Breast epithelium (tissue), 4 donors: ENCODE data around the gene HSCB. TPM values are rescaled to one million over a fixed set of nuclear protein-coding genes. Genes with fewer than 3 reads are reported as not detected.
"Not testable (repeated sequence)": the region's sequence is repeated elsewhere in the genome, so short reads cannot be mapped to it uniquely, and the experiment has no call there.

Source experiments
- DNase-seq, 2 donors: peaks; one replicate each; pipeline ENCODE4 v3.0.0-alpha.2; 2019; ENCODE audit warnings: low spot score in 2 of 2
- H3K27ac ChIP-seq, 2 donors: fragments of 200-600 bp; sonication (generic) in 1 of 2; one replicate each; pipeline ENCODE4 v1.5.1; 2016 to 2019; ENCODE audit warnings: mild to moderate bottlenecking in 1 of 2
- H3K27me3 ChIP-seq, 2 donors: fragments of 200-600 bp; sonication (generic) in 1 of 2; one replicate each; pipeline versions ENCODE4 v1.5.1 to v1.6.0; 2017 to 2019; ENCODE audit warnings: control low read depth in 1 of 2, mild to moderate bottlenecking in 1 of 2
- H3K36me3 ChIP-seq: fragments of 200-600 bp; one replicate; pipeline ENCODE4 v1.5.1; 2019
- H3K4me1 ChIP-seq, 2 donors: fragments of 200-600 bp; sonication (generic); one replicate each; pipeline ENCODE4 v1.5.1; 2016 to 2019; ENCODE audit warnings: control low read depth in 1 of 2
- H3K4me3 ChIP-seq, 3 donors: fragments of 200-600 bp; sonication (generic); 1 replicate in 2 of 3; 2 replicates in 1 of 3; pipeline ENCODE4 v1.5.1; 2016 to 2019; ENCODE audit warnings: mild to moderate bottlenecking in 3 of 3, moderate library complexity in 2 of 3
- H3K9me3 ChIP-seq, 2 donors: fragments of 200-600 bp; sonication (generic) in 1 of 2; one replicate each; pipeline ENCODE4 v1.5.1; 2016 to 2019; ENCODE audit warnings: control low read depth in 1 of 2
- POLR2A ChIP-seq: fragments of 450-650 bp; IDR thresholded peaks from one replicate; pipeline ENCODE4 v1.6.1; 2016; ENCODE audit warnings: antibody characterized with exemption, mild to moderate bottlenecking, moderate library complexity
- POLR2AphosphoS5 ChIP-seq, 3 donors: sonication (generic); formaldehyde crosslinking; IDR thresholded peaks; one replicate each; pipeline ENCODE4 v1.6.1; 2017; ENCODE audit warnings: antibody characterized with exemption in 3 of 3
- intact Hi-C: fragments of 100-400 bp; cut with DNase I; formaldehyde crosslinking; loops from one replicate; pipeline ENCODE4 v1.15.1; 2023; ENCODE audit warnings: low total_unique reads
- total RNA-seq, 3 donors: library from RNA; depleted of rRNA; stranded (reverse); fragments of >200 nt; gene quantifications; one replicate each; pipeline ENCODE4 v1.1.0, GENCODE V29; 2016
- TF ChIP-seq, protein P1 (sequence below), 3 donors: fragments of 450-650 bp; IDR thresholded peaks; one replicate each; pipeline ENCODE4 v1.5.1; 2016 to 2017; ENCODE audit warnings: antibody characterized with exemption in 3 of 3, mild to moderate bottlenecking in 3 of 3, moderate library complexity in 3 of 3

The HSCB gene
- total RNA-seq, 3 donors from 2014 or later = 25.3 to 49.3 (median 32.4) TPM

DNA sequence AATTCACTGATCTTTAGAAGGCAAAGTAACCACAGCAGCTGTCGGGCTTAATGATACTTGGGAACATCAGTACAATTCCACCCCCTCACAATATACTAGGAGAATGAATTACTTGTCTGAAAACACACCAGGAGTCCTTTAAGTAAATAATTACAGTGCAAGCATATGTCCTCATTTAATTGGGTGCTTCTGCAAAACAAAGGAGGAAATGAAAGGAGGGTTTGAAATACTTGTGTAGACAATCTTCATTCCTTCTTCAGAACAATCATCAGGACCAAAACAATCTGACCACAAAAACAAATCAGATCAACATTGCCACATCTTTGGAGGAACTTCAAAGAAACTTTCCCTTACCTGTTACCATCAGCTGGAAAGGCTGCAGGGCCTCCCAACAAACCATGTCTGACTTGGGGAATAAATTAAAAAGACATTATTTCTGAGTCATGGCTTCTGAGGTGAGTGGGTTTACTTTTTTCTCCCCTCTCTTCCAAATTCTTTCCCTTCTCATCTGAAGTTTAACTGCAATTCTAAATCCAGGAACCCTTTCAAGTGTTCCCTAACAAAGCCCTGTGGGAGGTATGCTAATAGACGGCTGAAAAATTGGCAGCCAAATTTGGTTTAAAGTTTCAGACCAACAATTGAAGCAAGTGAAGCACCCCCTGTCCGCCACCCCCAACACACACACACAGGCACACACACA is 18.2 kb downstream of the HSCB start:
- H3K27ac ChIP-seq = peak overlapping the region; percentile 15 to 38
- DNase-seq = no peak

DNA sequence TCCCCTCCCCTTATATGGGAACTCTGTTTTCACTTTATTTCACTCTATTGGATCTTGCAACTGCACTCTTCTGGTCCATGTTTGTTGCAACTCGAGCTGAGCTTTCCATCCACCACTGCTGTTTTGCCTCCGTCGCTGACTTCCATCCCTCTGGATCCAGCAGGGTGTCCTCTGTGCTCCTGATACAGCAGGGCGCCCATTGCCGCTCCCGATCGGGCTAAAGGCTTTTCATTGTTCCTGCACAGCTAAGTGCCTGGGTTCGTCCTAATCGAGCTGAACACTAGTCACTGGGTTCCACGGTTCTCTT is 19.6 kb downstream of the HSCB start:
- H3K4me1 ChIP-seq = no peaks in the 10 kb centered on the region
- TF ChIP-seq POLR2AphosphoS5 (IDR thresholded peaks at IDR 0.05) = no peak
- TF ChIP-seq, protein P1, sequence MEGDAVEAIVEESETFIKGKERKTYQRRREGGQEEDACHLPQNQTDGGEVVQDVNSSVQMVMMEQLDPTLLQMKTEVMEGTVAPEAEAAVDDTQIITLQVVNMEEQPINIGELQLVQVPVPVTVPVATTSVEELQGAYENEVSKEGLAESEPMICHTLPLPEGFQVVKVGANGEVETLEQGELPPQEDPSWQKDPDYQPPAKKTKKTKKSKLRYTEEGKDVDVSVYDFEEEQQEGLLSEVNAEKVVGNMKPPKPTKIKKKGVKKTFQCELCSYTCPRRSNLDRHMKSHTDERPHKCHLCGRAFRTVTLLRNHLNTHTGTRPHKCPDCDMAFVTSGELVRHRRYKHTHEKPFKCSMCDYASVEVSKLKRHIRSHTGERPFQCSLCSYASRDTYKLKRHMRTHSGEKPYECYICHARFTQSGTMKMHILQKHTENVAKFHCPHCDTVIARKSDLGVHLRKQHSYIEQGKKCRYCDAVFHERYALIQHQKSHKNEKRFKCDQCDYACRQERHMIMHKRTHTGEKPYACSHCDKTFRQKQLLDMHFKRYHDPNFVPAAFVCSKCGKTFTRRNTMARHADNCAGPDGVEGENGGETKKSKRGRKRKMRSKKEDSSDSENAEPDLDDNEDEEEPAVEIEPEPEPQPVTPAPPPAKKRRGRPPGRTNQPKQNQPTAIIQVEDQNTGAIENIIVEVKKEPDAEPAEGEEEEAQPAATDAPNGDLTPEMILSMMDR (IDR thresholded peaks at IDR 0.05) = no peak
- TF ChIP-seq POLR2A = no peak
- H3K36me3 ChIP-seq = no peaks in the 10 kb centered on the region
- H3K9me3 ChIP-seq = no peaks in the 10 kb centered on the region
- H3K4me3 ChIP-seq = no peak overlapping the region
- H3K27ac ChIP-seq = no peak overlapping the region
- no peaks in the 10 kb centered on the region for H3K27me3 ChIP-seq
- intact Hi-C loops = no loop called here
- DNase-seq = no peak

More for the DNA sequence above, 18.2 kb downstream of the HSCB start:
- H3K36me3 ChIP-seq = no peaks in the 10 kb centered on the region
- H3K9me3 ChIP-seq = no peaks in the 10 kb centered on the region
- no peaks in the 10 kb centered on the region for H3K27me3 ChIP-seq
- TF ChIP-seq POLR2AphosphoS5 (IDR thresholded peaks at IDR 0.05) = no peak
- TF ChIP-seq, protein P1 (IDR thresholded peaks at IDR 0.05) = no peak
- no peak for TF ChIP-seq POLR2A
- H3K4me1 ChIP-seq = no peaks in the 10 kb centered on the region
- intact Hi-C loops = no loop called here
- peak overlapping the region in 1 of 3 donors; percentile 5 for H3K4me3 ChIP-seq

DNA sequence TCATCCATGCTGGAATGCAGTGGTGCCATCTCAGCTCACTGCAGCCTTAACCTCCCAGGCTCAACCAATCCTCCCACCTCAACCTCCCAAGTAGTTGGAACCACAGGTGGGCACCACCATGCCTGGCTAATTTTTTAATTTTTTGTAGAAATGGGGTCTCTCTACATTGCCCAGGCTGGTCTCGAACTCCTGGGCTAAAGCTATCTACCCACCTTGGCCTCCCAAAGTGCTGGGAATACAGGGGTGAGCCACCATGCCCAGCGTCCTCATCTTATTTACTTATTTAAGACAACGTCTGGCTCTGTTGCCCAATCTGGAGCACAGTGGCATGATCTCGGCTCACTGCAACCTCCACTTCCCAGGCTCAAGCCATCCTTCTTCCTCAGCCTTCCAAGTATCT is 20.2 kb downstream of the HSCB start:
- DNase-seq, H3K9me3 ChIP-seq, H3K4me3 ChIP-seq, intact Hi-C loops, H3K27ac ChIP-seq, H3K36me3 ChIP-seq, H3K4me1 ChIP-seq, H3K27me3 ChIP-seq: not testable (repeated sequence)

DNA sequence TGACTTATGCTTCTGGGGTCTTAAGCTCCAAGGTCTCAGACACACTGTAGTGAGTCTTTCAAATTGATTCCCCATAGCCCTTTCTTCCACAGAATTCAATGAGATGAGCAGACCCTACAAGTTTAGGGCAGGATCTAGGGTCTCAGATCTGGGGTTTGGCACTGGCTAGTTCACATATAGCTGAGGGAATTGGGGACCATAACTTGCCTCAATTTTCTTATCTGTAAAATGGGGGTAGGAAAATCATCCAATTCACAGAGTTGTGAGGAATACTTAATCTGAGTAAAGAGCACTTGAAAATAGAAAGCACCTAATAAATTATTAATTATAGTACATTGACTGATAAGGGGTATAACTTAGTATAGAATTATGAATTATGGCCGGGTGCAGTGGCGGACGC is 24.8 kb downstream of the HSCB start:
- intact Hi-C loops = no loop called here
- no peaks in the 10 kb centered on the region for H3K27me3 ChIP-seq
- no peak overlapping the region for H3K27ac ChIP-seq
- no peaks in the 10 kb centered on the region for H3K4me1 ChIP-seq
- H3K36me3 ChIP-seq = no peaks in the 10 kb centered on the region
- TF ChIP-seq, protein P1 (IDR thresholded peaks at IDR 0.05) = no peak
- TF ChIP-seq POLR2AphosphoS5 (IDR thresholded peaks at IDR 0.05) (no peak), POLR2A (no peak)
- H3K4me3 ChIP-seq = no peak overlapping the region
- H3K9me3 ChIP-seq = no peaks in the 10 kb centered on the region
- no peak for DNase-seq

DNA sequence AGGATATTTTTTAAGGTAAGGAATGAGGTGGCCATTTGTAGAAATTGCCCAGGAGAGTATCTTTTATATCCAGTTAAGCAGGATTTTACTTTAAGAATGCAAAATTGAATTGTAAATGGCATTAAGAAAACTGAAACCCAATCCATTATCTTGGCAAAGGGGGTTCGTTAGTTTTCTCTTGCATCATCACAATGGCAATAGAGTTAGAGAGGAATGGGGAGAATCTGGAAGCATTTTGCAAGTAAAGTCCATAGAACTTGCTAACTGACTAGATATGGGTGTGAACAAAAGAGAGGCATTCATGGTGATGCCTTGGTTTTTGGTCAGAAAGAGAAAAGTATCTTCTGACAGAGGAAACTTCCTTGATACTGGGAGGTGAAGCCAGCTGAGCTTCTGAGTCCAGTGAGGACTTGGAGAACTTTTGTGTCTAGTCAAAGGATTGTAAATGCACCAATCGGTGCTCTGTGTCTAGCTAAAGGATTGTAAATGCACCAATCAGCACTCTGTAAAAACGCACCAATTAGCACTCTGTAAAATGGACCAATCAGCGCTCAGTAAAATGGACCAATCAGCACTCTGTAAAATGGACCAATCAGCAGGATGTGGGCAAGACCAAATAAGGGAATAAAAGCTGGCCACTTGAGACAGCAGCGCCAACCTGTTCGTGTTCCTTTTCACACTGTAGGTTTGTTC is 27.0 kb downstream of the HSCB start:
- Histone ChIP-seq H3K27me3 (no peaks in the 10 kb centered on the region), H3K36me3 (no peaks in the 10 kb centered on the region), H3K4me3 (no peak overlapping the region), H3K9me3 (no peaks in the 10 kb centered on the region), H3K4me1 (no peaks in the 10 kb centered on the region), H3K27ac (no peak overlapping the region)
- DNase-seq = no peak
- intact Hi-C loops = no loop called here
- no peak for TF ChIP-seq POLR2AphosphoS5 (IDR thresholded peaks at IDR 0.05)
- TF ChIP-seq, protein P1 (IDR thresholded peaks at IDR 0.05) = no peak
- TF ChIP-seq POLR2A = no peak
